ENCODE measurements around the gene PCYT2.

The PCYT2 gene

DNA sequence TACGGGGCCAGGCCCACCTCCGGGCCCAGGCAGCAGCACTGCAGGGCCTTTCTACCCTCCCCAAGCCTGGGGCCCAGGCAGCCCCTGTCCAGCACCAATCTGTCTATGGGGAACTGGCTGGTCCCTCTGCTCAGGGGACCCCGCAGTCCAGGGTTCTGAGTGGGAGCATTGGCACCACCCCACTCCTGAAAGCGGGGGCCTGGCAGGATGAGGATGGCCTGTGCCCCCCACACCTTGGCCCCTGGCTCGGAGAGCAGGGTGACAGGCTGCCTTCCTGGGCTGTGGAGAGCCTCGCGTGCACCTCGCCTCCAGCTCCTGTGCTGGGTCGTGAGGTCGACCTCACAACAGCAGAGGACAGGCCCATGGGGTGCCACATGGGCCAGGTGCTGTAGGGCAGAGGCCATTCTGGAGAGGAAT is 7.8 kb downstream of the PCYT2 start:
- peaks cover 74% of the 10 kb centered on the region for H3K36me3 ChIP-seq (ENCODE audit: insufficient read depth, low read length)
- no peaks in the 10 kb centered on the region for H4K20me1 ChIP-seq (ENCODE audit: insufficient read depth, low read length)
- no peak overlapping the region for H3K9ac ChIP-seq (ENCODE audit: low read length)

DNA sequence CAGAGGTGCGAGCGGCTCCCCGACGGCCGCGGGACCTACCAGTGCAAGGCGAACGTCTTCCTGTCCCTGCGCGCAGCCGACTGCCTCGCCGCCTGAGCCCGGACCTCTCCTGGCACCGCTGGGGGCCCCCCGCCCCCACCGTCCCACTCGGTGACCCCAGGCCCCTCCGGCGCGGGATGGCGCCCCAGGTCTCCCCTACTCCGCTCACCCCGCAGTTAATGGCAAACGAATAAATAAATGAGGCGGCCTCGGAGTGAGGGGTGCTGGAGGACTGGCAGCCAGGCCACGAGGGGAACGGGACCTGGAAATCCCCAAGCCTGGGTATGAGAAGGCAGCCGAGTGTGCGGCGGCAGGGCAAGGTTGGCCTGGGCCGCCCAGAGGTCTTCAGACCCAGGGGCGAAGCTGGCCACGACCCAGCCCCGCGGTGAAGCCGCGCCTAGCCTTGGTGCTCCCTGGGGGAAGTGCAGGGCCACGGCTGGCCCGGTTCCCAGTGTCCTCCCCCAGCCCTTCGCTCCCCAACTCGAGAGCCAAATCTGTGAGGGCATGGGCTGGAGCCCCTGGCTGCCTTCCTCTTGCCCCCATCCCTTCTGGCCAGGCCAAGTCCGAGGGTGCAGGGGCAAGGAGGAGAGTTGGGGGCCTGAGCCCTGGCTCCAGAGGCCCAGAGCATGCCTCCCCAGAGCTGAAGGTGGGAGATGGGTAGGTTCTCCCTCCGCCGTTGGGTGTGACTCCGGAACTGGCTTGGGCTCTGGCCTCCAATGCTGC is 8.4 kb downstream of the PCYT2 start:
- H3K4me1 ChIP-seq (ENCODE audit: insufficient read depth, low read length, severe bottlenecking) = peaks cover 9% of the 10 kb centered on the region
- TF ChIP-seq EZH2 (IDR thresholded peaks at IDR 0.05; ENCODE audit: borderline replicate concordance, low read length) = no peak
- TF ChIP-seq, protein P1, sequence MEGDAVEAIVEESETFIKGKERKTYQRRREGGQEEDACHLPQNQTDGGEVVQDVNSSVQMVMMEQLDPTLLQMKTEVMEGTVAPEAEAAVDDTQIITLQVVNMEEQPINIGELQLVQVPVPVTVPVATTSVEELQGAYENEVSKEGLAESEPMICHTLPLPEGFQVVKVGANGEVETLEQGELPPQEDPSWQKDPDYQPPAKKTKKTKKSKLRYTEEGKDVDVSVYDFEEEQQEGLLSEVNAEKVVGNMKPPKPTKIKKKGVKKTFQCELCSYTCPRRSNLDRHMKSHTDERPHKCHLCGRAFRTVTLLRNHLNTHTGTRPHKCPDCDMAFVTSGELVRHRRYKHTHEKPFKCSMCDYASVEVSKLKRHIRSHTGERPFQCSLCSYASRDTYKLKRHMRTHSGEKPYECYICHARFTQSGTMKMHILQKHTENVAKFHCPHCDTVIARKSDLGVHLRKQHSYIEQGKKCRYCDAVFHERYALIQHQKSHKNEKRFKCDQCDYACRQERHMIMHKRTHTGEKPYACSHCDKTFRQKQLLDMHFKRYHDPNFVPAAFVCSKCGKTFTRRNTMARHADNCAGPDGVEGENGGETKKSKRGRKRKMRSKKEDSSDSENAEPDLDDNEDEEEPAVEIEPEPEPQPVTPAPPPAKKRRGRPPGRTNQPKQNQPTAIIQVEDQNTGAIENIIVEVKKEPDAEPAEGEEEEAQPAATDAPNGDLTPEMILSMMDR (IDR thresholded peaks at IDR 0.05; ENCODE audit: low read length) = no peak
- no peaks in the 10 kb centered on the region for H3K9me2 ChIP-seq (ENCODE audit: low read depth, low read length)
- H3K9me3 ChIP-seq (ENCODE audit: low read length) = no peaks in the 10 kb centered on the region
- peaks cover 74% of the 10 kb centered on the region for H3K36me3 ChIP-seq (ENCODE audit: insufficient read depth, low read length)
- H3F3A ChIP-seq (ENCODE audit: insufficient read depth, low read length) = no peaks in the 10 kb centered on the region
- H3K4me3 ChIP-seq (ENCODE audit: low read depth, low read length, poor library complexity, severe bottlenecking) = no peak overlapping the region
- peak overlapping the region; percentile 42; the same call in 1 of the 2 replicates for H3K4me2 ChIP-seq (ENCODE audit: low read length)
- no peak overlapping the region for H3K9ac ChIP-seq (ENCODE audit: low read length)
- no peaks in the 10 kb centered on the region for H3K79me2 ChIP-seq (ENCODE audit: insufficient read depth, low read length)
- no peak overlapping the region for H3K27ac ChIP-seq (ENCODE audit: low read depth, low read length, poor library complexity, severe bottlenecking)
- H4K20me1 ChIP-seq (ENCODE audit: insufficient read depth, low read length) = no peaks in the 10 kb centered on the region
- H2AFZ ChIP-seq (ENCODE audit: low read length) = no peak overlapping the region
- H3K27me3 ChIP-seq (ENCODE audit: insufficient read depth, low read length) = peaks cover 4% of the 10 kb centered on the region; the same call in 1 of the 2 replicates

More for the DNA sequence above, 7.8 kb downstream of the PCYT2 start:
- Histone ChIP-seq H3K4me1 (ENCODE audit: insufficient read depth, low read length, severe bottlenecking) (peaks cover 9% of the 10 kb centered on the region), H3K27me3 (ENCODE audit: insufficient read depth, low read length) (peaks cover 4% of the 10 kb centered on the region; the same call in 1 of the 2 replicates), H3K9me3 (ENCODE audit: low read length) (no peaks in the 10 kb centered on the region), H3K4me3 (ENCODE audit: low read depth, low read length, poor library complexity, severe bottlenecking) (no peak overlapping the region), H3K4me2 (ENCODE audit: low read length) (no peak overlapping the region), H3F3A (ENCODE audit: insufficient read depth, low read length) (no peaks in the 10 kb centered on the region), H3K9me2 (ENCODE audit: low read depth, low read length) (no peaks in the 10 kb centered on the region), H3K79me2 (ENCODE audit: insufficient read depth, low read length) (no peaks in the 10 kb centered on the region), H3K27ac (ENCODE audit: low read depth, low read length, poor library complexity, severe bottlenecking) (no peak overlapping the region), H2AFZ (ENCODE audit: low read length) (no peak overlapping the region)
- TF ChIP-seq, protein P1 (IDR thresholded peaks at IDR 0.05; ENCODE audit: low read length) = no peak
- TF ChIP-seq EZH2 (IDR thresholded peaks at IDR 0.05; ENCODE audit: borderline replicate concordance, low read length) = no peak

DNA sequence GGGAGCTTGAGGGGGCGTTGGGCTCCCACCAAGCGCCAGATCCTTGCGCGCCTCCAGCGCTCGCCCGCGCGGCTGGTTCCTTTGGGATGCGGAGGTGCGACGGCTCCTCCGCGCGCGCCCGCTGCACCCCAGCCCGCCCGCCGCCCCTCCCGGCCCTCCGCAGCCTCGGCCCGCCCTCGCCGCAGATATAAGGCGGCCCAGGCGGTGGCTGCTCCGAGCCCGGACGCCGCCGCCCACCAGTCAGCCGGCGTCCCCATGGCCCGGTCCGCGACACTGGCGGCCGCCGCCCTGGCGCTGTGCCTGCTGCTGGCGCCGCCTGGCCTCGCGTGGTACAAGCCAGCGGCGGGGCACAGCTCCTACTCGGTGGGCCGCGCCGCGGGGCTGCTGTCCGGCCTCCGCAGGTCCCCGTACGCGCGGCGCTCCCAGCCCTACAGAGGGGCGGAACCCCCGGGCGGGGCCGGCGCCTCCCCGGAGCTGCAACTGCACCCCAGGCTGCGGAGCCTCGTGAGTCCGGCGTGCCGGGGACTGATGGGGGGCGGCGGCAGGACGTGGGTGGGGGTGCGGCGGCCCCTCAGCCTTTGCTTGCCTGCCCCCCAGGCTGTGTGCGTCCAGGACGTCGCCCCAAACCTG is 9.1 kb downstream of the PCYT2 start, which contains the start of gene NPB:
Gene NPB (plus strand): TSS at position 216 of the 630 bp plus-strand sequence. CDS start 40 bp downstream, at position 256.
- TF ChIP-seq EZH2 (IDR thresholded peaks at IDR 0.05; ENCODE audit: borderline replicate concordance, low read length) = no peak
- TF ChIP-seq, protein P1 (IDR thresholded peaks at IDR 0.05; ENCODE audit: low read length) = no peak
- no peak within 1 kb of the TSS for H3K9ac ChIP-seq (ENCODE audit: low read length)
- H3F3A ChIP-seq (ENCODE audit: insufficient read depth, low read length) = no peaks in the 10 kb centered on the region
- H3K4me3 ChIP-seq (ENCODE audit: low read depth, low read length, poor library complexity, severe bottlenecking) = no peak within 1 kb of the TSS
- peaks cover 72% of the 10 kb centered on the region for H3K36me3 ChIP-seq (ENCODE audit: insufficient read depth, low read length)
- H4K20me1 ChIP-seq (ENCODE audit: insufficient read depth, low read length) = no peaks in the 10 kb centered on the region
- H3K27ac ChIP-seq (ENCODE audit: low read depth, low read length, poor library complexity, severe bottlenecking) = no peak within 1 kb of the TSS
- peaks cover 9% of the 10 kb centered on the region for H3K4me1 ChIP-seq (ENCODE audit: insufficient read depth, low read length, severe bottlenecking)
- H3K9me3 ChIP-seq (ENCODE audit: low read length) = no peaks in the 10 kb centered on the region
- H3K9me2 ChIP-seq (ENCODE audit: low read depth, low read length) = no peaks in the 10 kb centered on the region
- H3K4me2 ChIP-seq (ENCODE audit: low read length) = peak within 1 kb of the TSS; percentile 42; the same call in 1 of the 2 replicates
- no peaks in the 10 kb centered on the region for H3K79me2 ChIP-seq (ENCODE audit: insufficient read depth, low read length)
- peaks cover 4% of the 10 kb centered on the region; the same call in 1 of the 2 replicates for H3K27me3 ChIP-seq (ENCODE audit: insufficient read depth, low read length)
- no peak within 1 kb of the TSS for H2AFZ ChIP-seq (ENCODE audit: low read length)

Measured in OCI-LY1 (cell line).